Measurements from ENCODE around the gene LRRTM4. TPM values are rescaled to one million over a fixed set of nuclear protein-coding genes. Genes with fewer than 3 reads are reported as not detected.

Gene LRRTM4
- total RNA-seq, 1 donor from 2014 or later, result not detected

DNA sequence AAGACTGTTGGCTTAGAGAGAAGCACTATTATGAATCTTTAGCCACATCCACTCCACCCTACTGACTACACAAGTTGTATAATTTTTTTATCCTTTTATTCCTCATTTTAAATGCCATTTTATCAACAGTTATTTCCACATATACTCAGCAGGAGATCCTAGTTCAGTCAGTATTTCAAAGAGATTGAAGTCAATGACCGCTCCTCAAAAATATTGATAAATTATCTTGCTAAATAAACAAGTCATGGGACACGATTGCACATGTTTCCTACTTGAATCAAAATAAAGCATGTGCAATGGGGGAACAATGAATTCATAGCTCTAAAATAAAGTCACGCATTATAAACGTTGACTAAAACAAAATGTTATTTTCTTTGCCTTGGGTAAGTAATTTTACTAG, 496.5 kb downstream of the LRRTM4 start:
- H3K36me3 Mint-ChIP-seq (ENCODE audit: unreplicated experiment), result no peaks in the 10 kb centered on the region
- H3K27me3 Mint-ChIP-seq (ENCODE audit: unreplicated experiment), result no peaks in the 10 kb centered on the region
- no peak for TF ChIP-seq CTCF (IDR thresholded peaks at IDR 0.05)
- no peaks in the 10 kb centered on the region for H3K4me1 Mint-ChIP-seq (ENCODE audit: unreplicated experiment)
- no peak overlapping the region for H3K4me3 Mint-ChIP-seq (ENCODE audit: unreplicated experiment)
- no peak overlapping the region for H3K27ac Mint-ChIP-seq (ENCODE audit: unreplicated experiment)
- no peak for DNase-seq (ENCODE audit: extremely low spot score, unreplicated experiment)
- peaks cover 4% of the 10 kb centered on the region for H3K9me3 Mint-ChIP-seq (ENCODE audit: unreplicated experiment)

- Mint-ChIP-seq H3K4me3 (ENCODE audit: unreplicated experiment) (no peak overlapping the region), H3K4me1 (ENCODE audit: unreplicated experiment) (no peaks in the 10 kb centered on the region)
These were observed 501.0 kb downstream of the LRRTM4 start for GRCh38 chr2:77021161-77021560.

DNA sequence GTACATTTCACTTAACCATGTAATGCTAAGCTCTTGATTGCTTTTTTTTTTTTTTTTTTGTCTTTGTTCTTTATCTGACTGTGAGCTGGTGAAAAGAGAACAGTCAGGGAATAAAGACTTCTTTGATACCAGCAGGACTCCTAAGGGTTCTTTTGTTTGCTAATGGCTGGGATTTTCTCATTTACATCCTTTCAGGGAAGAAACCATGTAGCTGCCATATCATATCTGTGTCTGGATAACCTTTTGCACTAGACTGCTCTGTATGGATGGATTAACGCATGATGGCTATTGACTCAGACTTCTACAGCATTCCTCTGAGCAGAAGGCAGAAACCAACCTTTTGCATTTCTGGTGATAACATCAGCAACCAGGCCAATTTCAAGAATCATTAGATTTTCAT, 504.0 kb downstream of the LRRTM4 start:
- Mint-ChIP-seq H3K4me3 (ENCODE audit: unreplicated experiment) (no peak overlapping the region), H3K36me3 (ENCODE audit: unreplicated experiment) (no peaks in the 10 kb centered on the region), H3K27ac (ENCODE audit: unreplicated experiment) (no peak overlapping the region), H3K4me1 (ENCODE audit: unreplicated experiment) (no peaks in the 10 kb centered on the region), H3K9me3 (ENCODE audit: unreplicated experiment) (no peaks in the 10 kb centered on the region), H3K27me3 (ENCODE audit: unreplicated experiment) (no peaks in the 10 kb centered on the region)
- no peak for TF ChIP-seq CTCF (IDR thresholded peaks at IDR 0.05)
- DNase-seq (ENCODE audit: extremely low spot score, unreplicated experiment), result no peak

More at GRCh38 chr2:77021161-77021560, 501.0 kb downstream of the LRRTM4 start:
- Mint-ChIP-seq H3K27ac (ENCODE audit: unreplicated experiment) (no peak overlapping the region), H3K27me3 (ENCODE audit: unreplicated experiment) (no peaks in the 10 kb centered on the region), H3K36me3 (ENCODE audit: unreplicated experiment) (no peaks in the 10 kb centered on the region), H3K9me3 (ENCODE audit: unreplicated experiment) (no peaks in the 10 kb centered on the region)
- TF ChIP-seq CTCF (IDR thresholded peaks at IDR 0.05), result no peak
- no peak for DNase-seq (ENCODE audit: extremely low spot score, unreplicated experiment)

- DNase-seq (ENCODE audit: extremely low spot score, unreplicated experiment), result no peak
- no peak for TF ChIP-seq CTCF (IDR thresholded peaks at IDR 0.05)
- no peaks in the 10 kb centered on the region for H3K27me3 Mint-ChIP-seq (ENCODE audit: unreplicated experiment)
- no peaks in the 10 kb centered on the region for H3K9me3 Mint-ChIP-seq (ENCODE audit: unreplicated experiment)
- no peaks in the 10 kb centered on the region for H3K36me3 Mint-ChIP-seq (ENCODE audit: unreplicated experiment)
- H3K4me3 Mint-ChIP-seq (ENCODE audit: unreplicated experiment), result no peak overlapping the region
- no peaks in the 10 kb centered on the region for H3K4me1 Mint-ChIP-seq (ENCODE audit: unreplicated experiment)
- H3K27ac Mint-ChIP-seq (ENCODE audit: unreplicated experiment), result no peak overlapping the region
These were observed 504.8 kb downstream of the LRRTM4 start for GRCh38 chr2:77017355-77017745.

GRCh38 chr2:77016443-77017354, 505.5 kb downstream of the LRRTM4 start:
- Mint-ChIP-seq H3K4me1 (ENCODE audit: unreplicated experiment) (no peaks in the 10 kb centered on the region), H3K9me3 (ENCODE audit: unreplicated experiment) (no peaks in the 10 kb centered on the region), H3K4me3 (ENCODE audit: unreplicated experiment) (no peak overlapping the region), H3K27ac (ENCODE audit: unreplicated experiment) (no peak overlapping the region), H3K27me3 (ENCODE audit: unreplicated experiment) (no peaks in the 10 kb centered on the region), H3K36me3 (ENCODE audit: unreplicated experiment) (no peaks in the 10 kb centered on the region)
- DNase-seq (ENCODE audit: extremely low spot score, unreplicated experiment), result no peak
- TF ChIP-seq CTCF (IDR thresholded peaks at IDR 0.05), result no peak

All from osteocyte (in vitro differentiated cells).